OCI-LY7 (cell line): Measurements from ENCODE around the gene INSRR. TPM values are rescaled to one million over a fixed set of nuclear protein-coding genes. Genes with fewer than 3 reads are reported as not detected.

Experiments
- BruUV-seq: library from RNA; stranded (reverse); fragments of 400-500 nt; replicated peaks from 2 replicates; lab custom pipeline; 2021; lab: Mats Ljungman, UMichigan
- CTCF ChIA-PET: fragments of 300-600 bp; sonication (Branson Sonifier 250); formaldehyde crosslinking; loops from one replicate; lab custom pipeline; 2022; ENCODE audit warnings: antibody characterized with exemption; ENCODE audit not compliant: unreplicated experiment; lab: Charles Lee
- POLR2A ChIA-PET: fragments of 300-600 bp; sonication (Branson Sonifier 250); formaldehyde crosslinking; loops from one replicate; lab custom pipeline; 2022; ENCODE audit warnings: antibody characterized with exemption; lab: Charles Lee
- DNase-seq: peaks from one replicate; pipeline ENCODE4 v3.0.0-alpha.2; 2015; ENCODE audit warnings: low spot score
- H2AFZ ChIP-seq: fragments of 200-600 bp; sonication (generic), shearing (Covaris generic); 2 replicates; pipeline ENCODE4 v1.6.1; 2014; ENCODE audit warnings: mild to moderate bottlenecking, antibody characterized with exemption, low read length, moderate library complexity
- H3K27ac ChIP-seq: fragments of 200-600 bp; sonication (generic); 2 replicates; pipeline ENCODE4 v1.5.1; 2014; ENCODE audit warnings: mixed run types, low read depth, mild to moderate bottlenecking, moderate library complexity, low read length, inconsistent platforms; ENCODE audit not compliant: poor library complexity, severe bottlenecking
- H3K36me3 ChIP-seq: fragments of 200-600 bp; sonication (generic); 2 replicates; pipeline ENCODE4 v1.6.1; 2014; ENCODE audit warnings: mild to moderate bottlenecking, antibody characterized with exemption, low read length, moderate library complexity, mixed read lengths; ENCODE audit not compliant: insufficient read depth
- H3K4me1 ChIP-seq: fragments of 200-600 bp; sonication (generic); 2 replicates; pipeline ENCODE4 v1.5.1; 2014; ENCODE audit warnings: mild to moderate bottlenecking, low read length; ENCODE audit not compliant: insufficient read depth, poor library complexity, severe bottlenecking
- H3K4me2 ChIP-seq: fragments of 200-600 bp; sonication (generic); 2 replicates; pipeline ENCODE4 v1.6.1; 2014; ENCODE audit warnings: mild to moderate bottlenecking, low read length
- H3K4me3 ChIP-seq: fragments of 200-600 bp; sonication (generic); 2 replicates; pipeline ENCODE4 v1.5.1; 2014; ENCODE audit warnings: mild to moderate bottlenecking, low read depth, low read length; ENCODE audit not compliant: poor library complexity, severe bottlenecking
- H3K79me2 ChIP-seq: fragments of 200-600 bp; sonication (generic); 2 replicates; pipeline ENCODE4 v1.6.1; 2016; ENCODE audit warnings: low read depth, mild to moderate bottlenecking, low read length, moderate library complexity, mixed read lengths; ENCODE audit not compliant: insufficient read depth
- H3K9me2 ChIP-seq: fragments of 200-600 bp; sonication (generic); 2 replicates; pipeline ENCODE4 v1.6.1; 2016; ENCODE audit warnings: mild to moderate bottlenecking, low read length, mixed read lengths; ENCODE audit not compliant: insufficient read depth
- H3K9me3 ChIP-seq: fragments of 200-600 bp; sonication (generic); 2 replicates; pipeline ENCODE4 v1.6.1; 2014; ENCODE audit warnings: mild to moderate bottlenecking, mixed run types, low read length, mixed read lengths
- H4K20me1 ChIP-seq: fragments of 200-600 bp; sonication (generic); 2 replicates; pipeline ENCODE4 v1.6.1; 2014; ENCODE audit warnings: mild to moderate bottlenecking, antibody characterized with exemption, low read length, moderate library complexity, mixed read lengths; ENCODE audit not compliant: insufficient read depth
- CTCF ChIP-seq: fragments of 200-600 bp; sonication (generic); conservative IDR thresholded peaks from 2 replicates; pipeline ENCODE4 v1.5.1; 2014; ENCODE audit warnings: mild to moderate bottlenecking, antibody characterized with exemption, low read length, moderate library complexity, mixed read lengths
- EZH2phosphoT487 ChIP-seq: fragments of 200-600 bp; sonication (generic); IDR thresholded peaks from 2 replicates; pipeline ENCODE4 v1.6.1; 2018; ENCODE audit warnings: low read depth, borderline replicate concordance, mild to moderate bottlenecking, mixed run types, antibody characterized with exemption, low read length, moderate library complexity, mixed read lengths
- intact Hi-C: fragments of 100-400 bp; cut with micrococcal nuclease; formaldehyde crosslinking; loops from one replicate; pipeline ENCODE4 v1.10.0; 2022; ENCODE audit not compliant: unreplicated experiment
- total RNA-seq, 2 experiments: library from RNA; depleted of rRNA in 1 of 2; stranded (reverse); fragments of >200 nt in 1 of 2; shearing (Covaris generic) in 1 of 2; gene quantifications; 2 replicates each; pipeline ENCODE4 v1.2.3, GENCODE V29; 2014 to 2022

Gene INSRR
- total RNA-seq, 2 experiments from 2014 or later = not detected

DNA sequence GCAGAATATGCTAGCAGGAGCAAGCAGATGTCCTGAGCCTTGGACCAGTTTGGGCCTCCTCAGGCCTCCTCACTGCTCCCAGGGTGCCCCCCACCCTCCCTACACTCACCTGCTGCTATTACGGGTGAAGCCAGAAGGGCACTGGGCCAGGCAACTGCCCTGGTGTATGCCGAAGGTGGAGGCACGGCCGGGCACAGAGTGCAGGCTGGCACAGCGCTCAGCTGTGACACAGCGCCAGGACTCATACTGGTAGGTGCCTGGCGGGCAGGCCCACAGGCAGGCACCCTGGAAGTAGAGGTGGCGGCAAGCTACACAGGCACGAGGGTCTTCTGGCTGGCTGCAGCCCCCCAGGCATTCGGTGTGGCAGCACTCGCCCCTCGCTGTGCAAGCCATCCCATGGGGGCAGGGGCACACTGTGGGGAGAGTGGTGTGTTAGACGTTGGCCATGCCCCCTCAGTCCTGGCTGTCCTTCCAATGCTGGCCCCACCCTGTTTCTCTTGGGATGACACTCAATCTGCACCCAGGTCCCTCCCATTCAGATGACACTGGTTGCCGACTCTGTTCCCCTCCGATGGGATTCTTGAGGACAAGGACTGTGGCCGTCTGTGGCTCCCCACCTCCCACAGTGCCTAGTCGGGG, 7.0 kb downstream of the INSRR start:
- H3K9me2 ChIP-seq = no peaks in the 10 kb centered on the region
- no peak overlapping the region for H2AFZ ChIP-seq
- intact Hi-C loops = no loop called here
- H3K4me3 ChIP-seq = no peak overlapping the region
- H3K36me3 ChIP-seq = no peaks in the 10 kb centered on the region
- no peaks in the 10 kb centered on the region for H4K20me1 ChIP-seq
- no peak overlapping the region for H3K4me2 ChIP-seq
- no peak overlapping the region for H3K27ac ChIP-seq
- no peak for DNase-seq
- no peaks in the 10 kb centered on the region for H3K9me3 ChIP-seq
- ChIA-PET CTCF (no interaction called here), POLR2A (no interaction called here)
- no peaks in the 10 kb centered on the region for H3K79me2 ChIP-seq
- no TSS peak for BruUV-seq
- no peak for TF ChIP-seq EZH2phosphoT487
- no peak for TF ChIP-seq CTCF
- H3K4me1 ChIP-seq = no peaks in the 10 kb centered on the region

GRCh38 chr1:156849151-156849496, 9.8 kb downstream of the INSRR start:
- Histone ChIP-seq H3K27ac (no peak overlapping the region), H3K9me3 (no peaks in the 10 kb centered on the region), H3K9me2 (no peaks in the 10 kb centered on the region), H4K20me1 (no peaks in the 10 kb centered on the region), H2AFZ (no peak overlapping the region), H3K4me3 (no peak overlapping the region), H3K36me3 (no peaks in the 10 kb centered on the region), H3K4me1 (no peaks in the 10 kb centered on the region), H3K79me2 (no peaks in the 10 kb centered on the region), H3K4me2 (no peak overlapping the region)
- TF ChIP-seq CTCF (no peak), EZH2phosphoT487 (no peak)
- intact Hi-C loops = no loop called here
- BruUV-seq = no TSS peak
- DNase-seq = no peak
- POLR2A ChIA-PET = interaction anchor here (0.6 kb wide), 1 partner anchor 39 kb away, joined by 6 read pairs; no protein-coding TSS in a partner anchor
- CTCF ChIA-PET = no interaction called here

DNA sequence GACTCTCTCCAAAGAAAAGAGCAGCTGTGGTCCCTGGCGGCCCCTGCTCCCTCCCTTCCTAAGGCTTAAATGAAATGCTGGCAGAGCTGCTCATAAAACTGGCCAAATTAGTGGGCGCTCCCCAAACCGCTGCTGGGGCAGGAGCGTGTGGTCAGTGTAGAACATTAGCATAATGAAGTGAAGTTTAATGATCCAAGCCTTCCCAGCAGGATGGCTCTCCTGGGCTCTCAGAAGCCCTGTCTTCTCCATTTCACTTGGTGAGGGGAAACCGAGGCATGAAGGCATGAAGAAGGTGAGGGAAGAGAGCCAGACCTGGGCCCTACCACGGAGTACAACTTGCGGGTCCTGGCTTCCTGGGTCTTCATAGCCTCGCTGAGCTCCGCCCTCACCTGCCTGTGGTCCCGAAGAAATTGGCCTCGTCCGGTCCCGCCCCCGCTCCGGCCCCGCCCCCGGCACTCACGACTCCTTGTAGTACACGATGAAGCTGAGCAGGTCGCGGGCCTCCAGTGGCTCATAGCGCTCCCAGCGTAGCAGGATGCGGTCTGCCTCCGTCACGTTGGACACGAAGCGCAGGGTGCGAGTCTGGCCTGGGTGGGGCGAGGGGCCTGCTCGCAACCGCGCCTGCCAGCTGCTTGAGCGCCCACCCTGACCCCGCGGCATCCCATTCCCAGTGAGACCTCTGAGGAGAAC, 10.3 kb downstream of the INSRR start:
- Histone ChIP-seq H3K9me3 (no peaks in the 10 kb centered on the region), H3K36me3 (no peaks in the 10 kb centered on the region), H3K4me2 (no peak overlapping the region), H3K4me1 (no peaks in the 10 kb centered on the region), H4K20me1 (no peaks in the 10 kb centered on the region), H3K27ac (no peak overlapping the region), H3K9me2 (no peaks in the 10 kb centered on the region), H2AFZ (no peak overlapping the region), H3K4me3 (no peak overlapping the region), H3K79me2 (no peaks in the 10 kb centered on the region)
- ChIA-PET CTCF (no interaction called here), POLR2A (interaction anchor here (0.6 kb wide), 1 partner anchor 38 kb away, joined by 6 read pairs; no protein-coding TSS in a partner anchor)
- TF ChIP-seq EZH2phosphoT487 = no peak
- no peak for TF ChIP-seq CTCF
- intact Hi-C loops = no loop called here
- no TSS peak for BruUV-seq
- no peak for DNase-seq
